Activated naive CD8-positive, alpha-beta T cell (primary cell): ENCODE data around the gene SLC25A17.
A peak's percentile ranks its signal among the peaks of the same experiment; 100 is the strongest.

Experiments used
- H3K27ac Mint-ChIP-seq: one replicate; pipeline ENCODE4 v1.8.0; 2021; ENCODE audit warnings: mixed read lengths
- H3K27me3 Mint-ChIP-seq: one replicate; pipeline ENCODE4 v1.8.0; 2021; ENCODE audit warnings: mixed read lengths
- H3K36me3 Mint-ChIP-seq: one replicate; pipeline ENCODE4 v1.8.0; 2021; ENCODE audit warnings: mixed read lengths
- H3K4me1 Mint-ChIP-seq: one replicate; pipeline ENCODE4 v1.8.0; 2021; ENCODE audit warnings: low read depth, mixed read lengths
- H3K4me3 Mint-ChIP-seq: one replicate; pipeline ENCODE4 v1.8.0; 2021; ENCODE audit warnings: mild to moderate bottlenecking, mixed read lengths
- H3K9me3 Mint-ChIP-seq: one replicate; pipeline ENCODE4 v1.8.0; 2021; ENCODE audit warnings: low read depth, mixed read lengths

The SLC25A17 gene

DNA sequence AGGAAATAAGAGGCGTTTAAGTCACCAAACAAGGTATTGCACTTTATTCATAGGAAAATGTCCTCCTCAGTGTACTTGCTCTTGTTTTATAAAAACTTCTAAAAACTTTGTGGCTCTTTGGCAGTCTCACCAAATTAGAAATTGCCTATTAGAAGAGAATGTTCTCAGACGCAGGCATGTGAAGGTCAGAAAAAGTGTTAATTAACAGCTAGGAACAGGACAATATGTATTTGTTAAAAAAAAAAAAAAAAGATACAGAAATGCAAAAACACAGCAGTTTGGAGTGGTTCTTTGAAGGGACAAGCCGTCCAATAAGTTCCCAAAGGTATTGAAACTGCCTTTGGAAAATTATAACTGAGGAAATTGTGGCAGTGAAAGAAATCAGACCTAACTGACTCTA, 67.9 kb downstream of the SLC25A17 start:
- no peak overlapping the region for H3K27ac Mint-ChIP-seq
- no peaks in the 10 kb centered on the region for H3K9me3 Mint-ChIP-seq
- H3K27me3 Mint-ChIP-seq, result no peaks in the 10 kb centered on the region
- H3K4me3 Mint-ChIP-seq, result no peak overlapping the region
- no peaks in the 10 kb centered on the region for H3K4me1 Mint-ChIP-seq
- no peaks in the 10 kb centered on the region for H3K36me3 Mint-ChIP-seq

DNA sequence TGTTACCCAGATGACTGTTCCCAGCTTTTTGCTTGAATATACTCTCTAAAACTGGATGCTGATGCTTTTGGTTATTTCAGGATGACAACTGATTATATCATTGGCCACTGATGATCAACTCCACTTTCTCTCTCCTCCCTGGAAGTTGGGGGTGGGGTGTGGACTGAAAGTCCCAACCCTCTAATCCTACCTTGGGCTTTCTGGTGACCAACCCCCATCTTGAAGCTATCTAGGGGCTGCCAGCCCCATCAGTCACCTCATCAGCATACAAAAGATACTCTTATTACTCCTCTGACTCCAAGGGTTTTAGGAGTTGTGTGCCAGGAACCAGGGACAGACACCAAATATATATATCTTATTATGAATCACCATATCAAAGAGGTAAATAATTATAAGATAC, 69.3 kb downstream of the SLC25A17 start:
- Mint-ChIP-seq H3K27ac (no peak overlapping the region), H3K9me3 (no peaks in the 10 kb centered on the region), H3K27me3 (no peaks in the 10 kb centered on the region), H3K4me1 (no peaks in the 10 kb centered on the region), H3K4me3 (no peak overlapping the region), H3K36me3 (no peaks in the 10 kb centered on the region)

DNA sequence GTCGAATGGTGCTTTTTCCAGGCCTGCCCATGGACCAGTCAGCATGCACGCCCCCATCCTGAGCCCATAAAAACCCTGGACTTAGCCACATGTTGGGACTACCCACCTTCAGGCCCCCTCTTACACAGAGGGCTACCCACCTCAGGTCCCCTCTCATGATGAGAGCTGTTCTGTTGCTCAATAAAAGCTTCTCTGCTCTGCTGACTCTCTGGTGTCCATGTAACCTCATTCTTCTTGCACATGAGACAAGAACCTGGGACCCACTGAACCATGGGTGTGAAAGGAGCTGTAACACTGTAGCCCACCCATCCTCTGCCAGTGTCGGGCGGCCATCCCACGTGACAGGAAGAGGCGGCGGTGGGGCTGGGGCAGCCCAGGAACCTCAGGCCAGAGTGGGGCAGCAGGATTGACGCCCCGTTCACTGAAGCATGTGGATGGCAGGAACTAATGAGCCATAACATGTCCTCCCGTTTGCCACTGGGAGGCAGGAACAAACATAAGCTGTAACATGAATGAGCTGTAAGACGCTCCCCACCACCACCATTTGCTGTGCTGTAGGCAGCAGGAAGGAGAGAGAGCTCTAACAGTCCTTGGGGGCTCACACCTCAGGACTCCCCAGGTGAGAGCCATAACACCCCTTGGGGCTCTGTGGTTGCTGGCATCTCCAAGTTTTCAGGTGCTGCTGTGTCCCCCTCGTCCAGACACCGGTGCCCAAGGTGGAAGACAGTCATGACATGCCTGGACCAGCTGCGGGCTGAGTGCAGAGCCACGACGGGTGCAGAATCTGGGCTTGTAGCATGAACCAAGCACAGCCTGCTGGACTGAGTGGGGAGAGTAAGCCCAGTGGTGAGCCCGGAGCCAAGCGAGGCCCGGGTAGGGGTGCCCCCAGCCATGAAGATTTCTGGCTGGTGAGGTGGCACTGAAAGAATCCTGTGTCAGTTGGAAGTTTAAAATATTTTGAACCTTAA, 70.5 kb downstream of the SLC25A17 start:
- no peak overlapping the region for H3K4me3 Mint-ChIP-seq
- H3K9me3 Mint-ChIP-seq, result no peaks in the 10 kb centered on the region
- H3K36me3 Mint-ChIP-seq, result no peaks in the 10 kb centered on the region
- no peaks in the 10 kb centered on the region for H3K27me3 Mint-ChIP-seq
- no peaks in the 10 kb centered on the region for H3K4me1 Mint-ChIP-seq
- H3K27ac Mint-ChIP-seq, result no peak overlapping the region

DNA sequence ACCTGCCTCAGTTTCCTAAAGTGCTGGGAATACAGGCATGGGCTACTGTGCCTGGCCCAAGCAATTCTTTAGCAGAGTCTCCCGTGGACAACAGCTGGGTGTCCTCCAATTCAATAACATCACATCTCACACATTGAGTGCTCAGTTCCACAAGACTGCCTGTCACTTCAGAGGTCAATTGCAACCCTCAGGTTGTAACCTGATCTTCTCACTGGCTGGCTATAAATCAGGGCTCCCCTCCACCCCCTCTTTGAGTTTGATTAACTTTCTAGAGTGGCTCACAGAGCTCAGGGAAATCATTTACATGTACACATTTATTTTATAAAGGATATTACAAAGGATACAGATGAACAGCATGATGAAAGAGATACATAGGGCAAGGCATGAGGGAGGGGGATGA, 71.8 kb downstream of the SLC25A17 start:
- Mint-ChIP-seq H3K9me3 (no peaks in the 10 kb centered on the region), H3K36me3 (no peaks in the 10 kb centered on the region), H3K27me3 (no peaks in the 10 kb centered on the region), H3K27ac (no peak overlapping the region), H3K4me3 (no peak overlapping the region), H3K4me1 (no peaks in the 10 kb centered on the region)

DNA sequence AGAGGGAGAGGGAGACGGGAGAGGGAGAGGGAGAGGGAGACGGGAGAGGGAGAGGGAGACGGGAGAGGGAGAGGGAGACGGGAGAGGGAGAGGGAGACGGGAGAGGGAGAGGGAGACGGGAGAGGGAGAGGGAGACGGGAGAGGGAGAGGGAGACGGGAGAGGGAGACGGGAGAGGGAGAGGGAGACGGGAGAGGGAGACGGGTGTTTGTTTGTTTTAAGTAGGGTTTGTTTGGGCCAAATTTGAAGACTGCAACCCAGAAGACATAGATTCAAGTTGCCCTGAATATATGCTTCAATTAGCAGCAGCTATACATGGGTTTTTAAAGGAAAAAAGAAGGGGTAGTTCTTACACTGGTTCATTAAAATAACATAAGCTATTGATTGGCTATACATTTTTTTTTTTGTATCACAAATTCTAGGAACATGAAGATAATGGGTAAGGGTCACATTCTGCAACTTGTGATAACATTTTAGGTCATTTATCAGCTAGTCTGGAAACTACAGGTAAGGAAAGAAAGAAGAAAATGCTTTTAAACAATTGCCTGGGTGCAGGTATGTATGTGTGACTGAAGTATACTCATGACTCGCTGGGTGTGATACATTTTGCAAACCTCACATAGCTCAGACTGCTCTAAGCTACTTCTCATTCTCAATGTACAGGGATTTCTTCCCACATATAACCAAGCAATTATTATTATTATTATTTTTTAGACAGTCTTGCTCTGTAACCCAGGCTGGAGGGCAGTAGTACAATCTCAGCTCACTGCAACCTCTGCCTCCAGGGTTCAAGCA, 72.5 kb downstream of the SLC25A17 start:
- Mint-ChIP-seq H3K4me3 (no peak overlapping the region), H3K9me3 (no peaks in the 10 kb centered on the region), H3K27me3 (no peaks in the 10 kb centered on the region), H3K27ac (no peak overlapping the region), H3K4me1 (no peaks in the 10 kb centered on the region), H3K36me3 (no peaks in the 10 kb centered on the region)

DNA sequence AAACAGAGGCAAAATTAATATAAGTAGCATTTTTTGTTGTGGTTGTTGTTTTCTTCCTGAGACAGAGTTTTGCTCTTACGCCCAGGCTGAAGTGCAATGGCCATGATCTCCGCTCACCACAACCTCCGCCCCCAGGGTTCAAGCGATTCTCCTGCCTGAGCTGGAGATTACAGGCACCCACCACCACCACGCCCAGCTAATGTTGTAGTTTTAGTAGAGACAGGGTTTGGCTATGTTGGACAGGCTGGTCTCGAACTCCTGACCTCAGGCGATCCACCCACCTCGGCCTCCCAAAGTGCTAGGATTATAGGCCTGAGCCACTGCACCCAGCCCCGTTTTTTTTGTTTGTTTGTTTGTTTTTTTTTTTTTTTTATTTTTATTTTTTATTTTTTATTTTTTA, 75.4 kb downstream of the SLC25A17 start:
- H3K27ac Mint-ChIP-seq, result no peak overlapping the region
- H3K4me1 Mint-ChIP-seq, result no peaks in the 10 kb centered on the region
- no peaks in the 10 kb centered on the region for H3K9me3 Mint-ChIP-seq
- no peak overlapping the region for H3K4me3 Mint-ChIP-seq
- H3K36me3 Mint-ChIP-seq, result no peaks in the 10 kb centered on the region
- no peaks in the 10 kb centered on the region for H3K27me3 Mint-ChIP-seq

DNA sequence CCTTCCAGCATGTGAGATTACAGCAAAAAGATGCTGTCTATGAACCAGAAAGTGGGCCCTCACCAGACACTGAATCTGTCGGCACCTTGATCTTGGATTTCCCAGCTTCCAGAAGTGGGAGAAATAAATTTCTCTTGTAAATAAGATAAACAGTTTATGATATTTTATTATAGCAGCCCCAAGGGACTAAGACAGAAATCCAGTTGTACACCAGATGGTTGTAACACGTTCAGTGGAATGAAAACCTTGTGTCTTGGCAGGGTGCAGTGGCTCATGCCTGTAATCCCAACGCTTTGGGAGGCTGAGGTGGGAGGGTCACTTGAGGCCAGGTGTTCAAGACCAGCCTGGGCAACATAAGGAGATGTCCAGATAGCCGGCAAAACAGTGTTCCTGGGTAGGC, 78.0 kb downstream of the SLC25A17 start:
- H3K36me3 Mint-ChIP-seq, result no peaks in the 10 kb centered on the region
- no peak overlapping the region for H3K27ac Mint-ChIP-seq
- no peaks in the 10 kb centered on the region for H3K27me3 Mint-ChIP-seq

DNA sequence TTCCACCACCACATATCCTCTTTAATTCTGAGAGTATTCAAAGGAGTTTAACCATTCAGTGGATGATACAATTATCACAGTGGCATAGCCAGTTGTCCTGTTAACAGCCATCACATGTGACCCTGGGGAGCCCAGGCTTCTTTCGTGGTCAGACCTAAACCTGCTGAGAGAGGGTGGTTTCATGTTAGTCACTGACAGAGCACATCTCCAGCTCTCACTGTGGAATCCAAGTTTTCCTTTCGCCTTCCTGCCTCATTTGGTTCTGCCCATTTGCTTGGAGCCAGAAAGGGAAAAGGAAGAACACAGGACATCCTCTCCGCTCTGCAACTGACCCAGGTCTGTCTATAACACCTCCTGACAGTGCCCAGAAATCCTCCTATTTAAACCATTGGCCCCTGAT, 79.4 kb downstream of the SLC25A17 start:
- H3K4me3 Mint-ChIP-seq, result no peak overlapping the region
- no peak overlapping the region for H3K27ac Mint-ChIP-seq

More for the DNA sequence above, 78.0 kb downstream of the SLC25A17 start:
- Mint-ChIP-seq H3K4me3 (no peak overlapping the region), H3K9me3 (no peaks in the 10 kb centered on the region), H3K4me1 (no peaks in the 10 kb centered on the region)

DNA sequence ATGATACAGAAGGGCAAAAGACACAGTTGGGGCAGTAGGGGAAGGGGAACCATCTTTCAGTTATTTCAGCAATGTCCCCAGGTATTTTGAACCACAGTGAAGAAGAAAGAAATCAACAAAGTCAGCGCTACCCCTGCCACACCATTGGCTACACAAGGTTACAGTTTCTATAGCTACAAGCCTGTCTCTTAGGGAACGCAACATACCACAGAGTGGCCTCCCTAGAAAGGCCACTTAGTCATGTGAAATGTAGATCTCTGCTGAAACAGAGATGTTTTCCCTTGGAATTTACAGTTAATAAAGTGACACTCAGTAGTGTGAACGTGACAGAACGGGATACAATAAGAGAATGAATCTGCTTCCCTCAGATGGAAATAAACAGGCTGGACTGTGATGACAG, 85.2 kb downstream of the SLC25A17 start:
- Mint-ChIP-seq H3K27ac (no peak overlapping the region), H3K9me3 (no peaks in the 10 kb centered on the region), H3K36me3 (no peaks in the 10 kb centered on the region), H3K27me3 (no peaks in the 10 kb centered on the region), H3K4me1 (peaks cover 31% of the 10 kb centered on the region), H3K4me3 (no peak overlapping the region)

More for the DNA sequence above, 79.4 kb downstream of the SLC25A17 start:
- no peaks in the 10 kb centered on the region for H3K36me3 Mint-ChIP-seq
- H3K27me3 Mint-ChIP-seq, result no peaks in the 10 kb centered on the region
- H3K4me1 Mint-ChIP-seq, result no peaks in the 10 kb centered on the region
- H3K9me3 Mint-ChIP-seq, result no peaks in the 10 kb centered on the region

DNA sequence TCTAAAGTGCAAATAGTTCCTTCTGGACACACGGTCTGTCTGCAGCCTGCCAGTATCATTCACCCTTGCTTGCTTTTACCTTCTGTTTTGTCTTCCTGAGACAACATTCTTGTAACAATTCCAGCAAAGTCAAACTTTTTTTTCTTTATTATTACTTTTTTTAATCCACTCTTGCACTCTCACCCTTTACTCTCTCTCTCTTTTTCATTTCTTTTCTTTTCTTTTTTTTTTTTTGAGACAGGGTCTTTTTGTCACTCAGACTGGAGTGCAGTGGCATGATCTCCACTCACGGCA, 86.2 kb downstream of the SLC25A17 start:
- H3K27ac Mint-ChIP-seq, result peak overlapping the region; percentile 50
- H3K4me3 Mint-ChIP-seq, result no peak overlapping the region
- no peaks in the 10 kb centered on the region for H3K9me3 Mint-ChIP-seq
- no peaks in the 10 kb centered on the region for H3K36me3 Mint-ChIP-seq
- no peaks in the 10 kb centered on the region for H3K27me3 Mint-ChIP-seq
- peaks cover 40% of the 10 kb centered on the region for H3K4me1 Mint-ChIP-seq

DNA sequence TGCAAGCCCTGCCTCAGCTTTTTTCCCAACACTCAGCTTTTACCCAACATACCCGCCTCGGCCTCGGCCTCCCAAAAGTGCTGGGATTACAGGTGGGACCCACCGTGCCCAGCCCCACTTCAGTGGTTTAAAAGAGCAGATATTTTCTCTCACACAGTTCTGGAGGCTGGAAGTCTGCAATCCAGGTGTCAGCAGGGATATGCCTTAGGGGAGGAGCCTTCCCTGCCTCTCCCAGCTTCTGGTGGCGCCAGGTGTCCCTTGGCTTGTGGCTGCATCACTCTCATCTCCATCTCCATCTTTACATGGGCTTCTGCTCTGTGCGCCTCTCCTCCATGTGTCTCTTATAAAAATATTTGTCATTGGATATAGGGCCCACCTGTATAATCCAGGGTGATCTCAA, 89.9 kb downstream of the SLC25A17 start:
- H3K4me3 Mint-ChIP-seq, result no peak overlapping the region
- H3K27me3 Mint-ChIP-seq, result no peaks in the 10 kb centered on the region
- H3K4me1 Mint-ChIP-seq, result peaks cover 53% of the 10 kb centered on the region
- H3K36me3 Mint-ChIP-seq, result peaks cover 3% of the 10 kb centered on the region
- no peaks in the 10 kb centered on the region for H3K9me3 Mint-ChIP-seq
- H3K27ac Mint-ChIP-seq, result peak overlapping the region; percentile 96

DNA sequence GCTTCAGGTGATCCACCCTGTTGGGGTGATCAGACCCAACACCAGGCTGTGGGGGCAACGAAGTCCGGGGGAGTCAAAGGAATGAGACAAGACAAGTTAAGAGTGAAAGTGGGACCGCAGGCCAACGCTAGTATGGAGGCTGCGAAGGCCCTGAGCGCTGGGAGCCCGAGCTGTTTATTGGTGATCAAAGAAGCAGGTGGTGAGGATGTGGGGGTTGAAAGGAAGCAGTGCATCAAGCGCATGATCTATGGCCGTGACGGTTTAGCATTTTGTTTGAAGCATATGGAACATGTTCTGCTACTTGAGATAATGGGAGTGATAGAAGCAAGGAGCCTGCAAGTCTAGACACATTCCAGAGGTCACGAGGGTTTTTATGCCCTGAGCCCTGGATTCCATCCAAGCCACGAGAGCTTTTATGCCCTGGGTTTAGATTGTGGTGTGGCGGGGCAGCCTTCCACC, 90.4 kb downstream of the SLC25A17 start:
- H3K9me3 Mint-ChIP-seq, result no peaks in the 10 kb centered on the region
- H3K36me3 Mint-ChIP-seq, result peaks cover 3% of the 10 kb centered on the region
- H3K27ac Mint-ChIP-seq, result peak overlapping the region; percentile 96
- H3K4me3 Mint-ChIP-seq, result peak overlapping the region; percentile 60
- H3K4me1 Mint-ChIP-seq, result peaks cover 53% of the 10 kb centered on the region
- no peaks in the 10 kb centered on the region for H3K27me3 Mint-ChIP-seq

DNA sequence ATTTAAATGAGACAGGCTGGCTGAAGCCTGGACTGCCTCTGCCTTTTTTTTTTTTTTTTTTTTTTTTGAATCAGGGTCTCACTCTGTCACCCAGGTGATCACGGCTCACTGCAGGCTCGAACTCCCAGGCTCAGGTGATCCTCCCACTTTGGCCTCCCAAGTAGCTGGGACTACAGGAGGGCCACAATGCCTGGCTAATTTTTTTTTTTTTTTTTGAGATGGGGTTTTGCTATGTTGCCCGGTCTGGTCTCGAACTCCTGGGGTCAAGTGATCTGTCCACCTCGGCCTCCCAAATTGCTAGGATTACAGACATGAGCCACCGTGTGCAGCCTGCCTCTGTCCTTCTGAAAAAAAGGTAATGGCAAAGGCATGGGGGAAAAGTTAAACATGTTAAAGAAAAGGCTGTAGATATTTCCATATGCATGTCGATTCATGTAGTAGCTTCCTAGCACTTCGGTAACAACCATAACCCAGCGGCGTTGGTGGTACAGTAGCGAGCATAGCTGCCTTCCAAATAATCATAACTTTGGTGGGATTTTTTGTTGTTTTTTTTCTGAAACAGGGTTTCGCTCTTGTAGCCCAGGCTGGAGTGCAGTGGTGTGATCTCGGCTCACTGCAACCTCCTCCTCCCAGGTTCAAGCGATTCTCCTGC, 91.1 kb downstream of the SLC25A17 start:
- Mint-ChIP-seq H3K36me3 (peaks cover 3% of the 10 kb centered on the region), H3K4me3 (peak overlapping the region; percentile 60), H3K9me3 (no peaks in the 10 kb centered on the region), H3K4me1 (peaks cover 52% of the 10 kb centered on the region), H3K27me3 (no peaks in the 10 kb centered on the region), H3K27ac (peak overlapping the region; percentile 96)

DNA sequence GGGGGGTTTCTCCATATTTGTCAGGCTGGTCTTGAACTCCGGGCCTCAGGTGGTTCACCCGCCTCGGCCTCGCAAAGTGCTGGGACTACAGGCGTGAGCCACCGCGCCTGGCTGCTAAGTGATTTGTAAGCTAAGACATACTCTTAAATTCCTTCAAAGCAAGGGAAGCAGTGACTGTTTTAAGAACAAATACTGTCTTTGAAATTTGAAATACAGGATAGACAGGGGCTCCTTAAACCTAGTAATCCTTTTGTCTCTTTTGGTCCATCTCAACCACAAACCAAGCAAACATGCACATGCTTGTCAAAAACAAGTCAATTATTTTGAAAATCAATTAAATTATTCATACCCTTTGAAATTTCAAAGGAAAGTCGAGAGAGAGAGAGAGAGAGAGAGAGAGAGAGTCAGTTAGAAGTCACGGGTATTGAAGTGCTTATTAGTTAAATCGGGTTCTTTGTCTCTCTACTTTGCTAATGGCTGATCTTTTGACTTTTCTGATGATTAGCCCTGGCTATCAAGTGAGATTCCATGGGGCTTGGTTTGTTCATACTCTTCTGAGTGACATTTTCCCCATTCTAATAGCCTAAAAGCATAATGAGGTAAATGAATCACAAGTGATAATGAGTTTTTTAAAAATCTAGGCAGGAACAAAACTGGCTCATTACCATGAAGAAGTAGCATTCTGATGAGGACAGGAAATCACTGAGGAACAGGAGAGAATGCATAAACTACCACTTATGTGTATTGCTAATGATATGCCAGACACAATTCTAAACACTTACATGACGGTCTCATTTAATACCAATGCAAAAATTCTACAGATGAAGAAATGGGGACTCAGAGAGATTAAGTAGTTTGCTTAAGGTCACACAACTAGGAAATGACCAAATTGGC, 91.8 kb downstream of the SLC25A17 start:
- Mint-ChIP-seq H3K4me1 (peaks cover 45% of the 10 kb centered on the region), H3K27me3 (no peaks in the 10 kb centered on the region), H3K4me3 (peak overlapping the region; percentile 78), H3K27ac (peak overlapping the region; percentile 89), H3K9me3 (no peaks in the 10 kb centered on the region), H3K36me3 (peaks cover 3% of the 10 kb centered on the region)
